NCI-H524 (cell line): Measurements from ENCODE around the gene SULT1C4.
"Not testable (repeated sequence)": the region's sequence is repeated elsewhere in the genome, so short reads cannot be mapped to it uniquely, and the experiment has no call there.

Experiments used
- DNase-seq, 2 experiments: peaks; one replicate each; lab custom pipeline; 2025; lab: John Stamatoyannopoulos, UW

The SULT1C4 gene

DNA sequence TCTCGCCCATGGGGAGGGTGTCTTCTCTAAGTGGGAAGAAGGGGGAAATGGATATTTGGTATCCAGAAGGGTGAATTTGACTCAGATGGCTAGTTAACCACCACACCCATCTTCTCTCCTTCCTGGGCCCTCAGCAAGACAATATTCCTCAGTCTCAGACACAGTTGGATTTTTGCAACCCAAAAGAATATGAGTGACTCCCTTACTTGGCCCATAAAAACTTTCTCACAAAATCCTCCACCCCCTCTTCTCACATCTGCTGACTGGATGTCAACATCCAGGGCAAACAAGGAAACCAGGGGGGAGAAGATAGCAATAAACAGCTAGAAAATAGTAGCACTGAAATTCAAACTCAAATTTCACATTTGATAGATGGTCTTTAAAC, 35.9 kb downstream of the SULT1C4 start:
- no peak for DNase-seq

DNA sequence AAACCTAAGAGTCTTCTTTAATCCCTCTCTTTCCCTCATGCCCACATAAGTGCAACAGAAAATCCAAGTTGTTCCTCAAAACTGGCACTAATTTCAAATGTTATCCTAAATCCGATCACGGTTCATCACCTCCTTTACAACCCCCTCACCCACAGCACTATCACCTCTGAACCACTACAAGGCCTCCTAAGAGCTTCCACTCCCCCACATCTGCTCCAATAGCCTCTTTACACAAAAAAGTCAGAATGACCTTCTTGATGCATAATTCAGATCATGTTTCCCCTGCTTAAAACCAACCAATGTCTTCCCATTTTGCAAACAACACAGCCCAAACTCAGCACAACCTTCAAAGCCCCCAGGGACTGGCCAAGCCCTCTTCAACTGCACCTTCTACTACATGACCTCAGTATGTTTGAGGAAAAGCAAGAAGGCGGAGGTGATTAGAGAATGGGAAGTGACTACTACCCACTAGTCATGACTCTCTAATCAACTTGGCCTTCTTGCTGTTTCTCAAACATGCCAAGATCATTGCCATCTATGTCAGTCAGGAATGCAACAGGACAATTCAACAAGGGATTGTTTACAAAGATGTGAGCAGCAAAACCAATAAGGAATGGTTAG, 36.6 kb downstream of the SULT1C4 start:
- no peak for DNase-seq

DNA sequence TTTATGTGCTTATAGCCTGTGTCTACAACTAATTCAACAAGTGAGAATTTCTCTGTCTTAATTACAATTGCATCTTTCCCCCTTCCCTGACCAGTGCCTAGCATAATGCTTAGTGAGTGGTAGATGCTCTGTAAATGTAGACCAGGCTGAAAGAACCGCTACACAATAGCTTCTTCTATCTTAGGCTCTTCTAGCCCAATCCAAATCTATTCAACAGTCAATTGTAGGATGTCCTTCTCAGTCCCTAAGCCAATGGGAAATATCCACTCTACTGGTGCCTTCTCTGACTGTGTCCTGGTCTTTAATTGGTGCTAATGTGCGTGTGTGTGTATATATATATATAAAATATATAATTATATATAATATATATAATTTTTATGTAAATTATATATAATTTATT, 37.2 kb downstream of the SULT1C4 start:
- DNase-seq = no peak

DNA sequence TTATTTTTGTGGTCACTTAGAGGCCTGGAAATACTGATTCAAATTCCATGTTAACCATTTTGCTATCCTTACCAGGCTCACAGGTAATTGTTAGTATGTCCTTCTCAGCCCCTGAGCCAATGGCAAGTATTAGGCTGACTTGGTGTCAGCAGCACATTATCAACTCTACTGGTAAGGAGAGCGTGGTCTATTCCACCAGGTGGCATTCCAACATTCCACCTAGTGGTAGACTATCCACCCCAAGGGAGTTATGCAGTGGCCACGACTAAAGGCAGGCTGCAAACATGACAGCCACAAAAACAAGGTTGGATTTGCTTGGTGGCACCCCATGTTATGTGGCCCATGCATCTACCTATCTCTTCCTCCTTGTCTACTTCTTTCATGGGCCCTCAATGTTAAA, 39.5 kb downstream of the SULT1C4 start:
- DNase-seq = no peak

DNA sequence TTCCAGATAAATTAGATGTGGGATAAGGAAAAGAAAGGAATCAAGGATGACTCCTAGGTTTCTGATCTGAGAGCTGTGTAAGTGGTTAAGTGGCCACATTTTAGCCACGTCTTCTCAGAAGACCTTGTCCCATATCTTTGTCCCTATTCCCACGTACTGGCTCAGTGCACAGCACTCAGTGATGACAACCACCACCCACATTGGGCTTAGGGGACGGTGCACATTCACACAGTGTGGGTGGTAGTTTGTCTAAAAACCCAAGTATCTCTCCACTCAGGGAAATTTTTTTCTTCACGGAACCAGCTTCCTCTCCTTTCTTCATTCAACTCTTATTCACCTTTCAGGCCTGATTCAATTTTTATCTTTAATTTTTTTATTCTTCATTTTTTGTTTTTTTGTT, 40.7 kb downstream of the SULT1C4 start:
- no peak for DNase-seq

DNA sequence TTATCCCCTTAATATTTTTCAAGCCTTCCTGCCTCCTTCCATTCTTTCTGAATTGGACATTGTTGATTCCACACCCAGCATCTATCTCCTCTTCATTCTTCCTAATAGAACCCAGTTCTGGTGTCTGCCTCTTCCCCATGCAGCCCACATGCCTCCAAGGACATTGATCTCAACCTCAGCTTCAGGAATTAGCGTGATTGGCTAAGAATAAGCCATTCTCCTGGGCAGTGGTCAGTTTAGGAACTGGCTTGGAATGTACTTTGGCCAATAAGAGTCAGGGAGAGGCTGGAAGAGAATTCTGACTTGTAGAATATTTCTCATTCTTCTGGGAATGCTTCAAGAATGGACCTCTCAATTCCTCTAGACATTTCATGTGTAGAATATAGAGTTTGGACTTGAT, 45.3 kb downstream of the SULT1C4 start:
- DNase-seq = no peak

DNA sequence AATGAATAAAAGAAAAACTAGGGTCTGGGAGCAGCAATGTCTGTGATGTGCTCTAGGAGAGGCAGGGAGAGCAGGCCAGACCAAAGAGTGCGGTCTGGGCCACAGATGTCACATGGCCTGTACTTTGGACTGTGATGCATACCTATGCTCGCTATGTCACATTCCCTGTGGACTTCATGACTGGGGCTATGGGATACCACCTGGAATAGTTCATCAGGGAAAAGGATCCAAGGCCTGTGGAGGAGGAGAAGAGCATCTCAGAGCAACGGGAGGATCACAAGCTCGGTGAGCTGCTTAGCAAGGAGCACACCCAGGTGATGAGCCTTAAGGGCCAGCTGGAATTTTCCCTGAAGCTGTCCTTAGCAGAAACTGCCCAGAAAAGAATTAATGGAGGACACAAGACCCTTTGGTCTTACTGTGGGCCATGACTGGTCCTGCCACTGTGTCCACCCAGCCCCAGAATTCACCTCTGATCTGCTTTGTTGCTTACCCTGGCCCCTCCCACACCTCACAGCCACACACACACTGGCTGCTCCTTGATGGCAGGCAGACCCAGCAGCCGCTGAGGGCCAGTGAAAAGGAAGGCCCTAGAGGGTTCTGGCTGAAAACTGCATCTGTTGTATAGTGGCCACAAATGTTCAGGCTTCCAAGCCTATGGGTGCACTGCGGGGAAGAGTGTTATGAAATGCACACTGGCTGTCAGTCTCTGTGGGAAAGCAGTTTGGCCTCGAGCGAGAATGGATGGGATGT, 45.9 kb downstream of the SULT1C4 start:
- no peak for DNase-seq

DNA sequence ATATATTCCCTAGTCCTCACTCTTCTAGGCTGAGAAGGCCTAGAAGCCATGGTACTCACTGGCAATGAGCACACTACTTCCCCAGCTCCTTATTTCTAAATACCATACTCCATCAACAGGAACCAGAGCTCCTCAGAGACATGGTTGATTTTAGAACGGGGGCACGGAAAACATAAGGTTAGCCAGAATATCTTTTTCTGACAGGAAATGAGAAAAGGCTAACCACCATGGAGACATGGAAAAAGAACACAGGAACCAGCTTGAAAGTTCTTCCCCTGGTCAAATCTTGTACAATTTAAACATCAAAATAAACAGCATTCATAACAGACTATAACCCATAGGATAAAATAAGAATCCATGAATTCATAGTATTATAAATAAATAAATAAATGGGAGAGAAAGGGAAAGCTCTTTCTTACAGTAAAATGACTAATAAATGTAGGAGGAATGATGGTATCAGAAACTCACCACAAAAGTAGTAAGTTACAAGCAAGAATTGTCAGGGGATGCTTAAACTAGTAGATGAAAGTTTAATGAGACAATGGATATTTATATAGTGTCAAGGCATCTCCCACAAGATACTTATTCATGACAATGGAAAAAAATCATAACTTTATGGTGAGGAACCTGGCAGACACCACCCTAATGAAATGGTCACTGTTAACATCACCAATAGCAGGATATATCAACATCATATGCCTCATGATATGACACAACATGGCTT, 50.7 kb downstream of the SULT1C4 start:
- no peak for DNase-seq

DNA sequence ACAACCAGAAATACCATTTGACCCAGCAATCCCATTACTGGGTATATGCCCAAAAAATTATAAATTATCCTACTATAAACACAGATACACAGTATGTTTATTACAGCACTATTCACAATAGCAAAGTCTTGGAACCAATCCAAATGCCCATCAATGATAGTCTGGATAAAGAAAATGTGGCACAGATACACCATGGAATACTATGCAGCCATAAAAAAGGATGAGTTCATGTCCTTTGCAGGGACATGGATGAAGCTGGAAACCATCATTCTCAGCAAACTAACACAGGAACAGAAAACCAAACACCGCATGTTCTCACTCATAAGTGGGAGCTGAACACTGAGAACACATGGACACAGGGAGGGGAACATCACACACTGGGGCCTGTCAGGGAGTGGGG, 57.8 kb downstream of the SULT1C4 start:
- not testable (repeated sequence) for DNase-seq

DNA sequence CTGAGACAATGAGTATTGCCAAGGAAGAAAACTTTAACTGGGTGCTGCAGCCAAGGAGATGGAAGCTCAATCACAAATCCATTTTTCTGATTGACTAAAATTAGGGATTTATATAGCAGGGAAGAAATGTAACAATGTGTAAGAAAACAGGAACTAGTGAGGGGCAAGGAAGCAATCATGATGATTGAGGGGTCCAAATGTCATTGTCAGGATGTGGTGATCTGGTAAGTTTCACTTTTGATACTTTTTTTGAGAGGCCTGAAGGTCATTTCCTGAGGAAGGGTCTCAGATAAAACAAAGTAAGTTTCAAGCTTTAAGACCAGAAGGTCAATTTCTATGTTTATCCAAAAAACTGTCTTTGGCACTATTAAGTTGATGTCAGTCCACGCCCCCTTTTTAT, 59.2 kb downstream of the SULT1C4 start:
- DNase-seq = no peak
